D721Med (cell line): ENCODE measurements around the gene ERC2.
A peak's percentile ranks its signal among the peaks of the same experiment; 100 is the strongest.

ENCODE experiments used
- DNase-seq: peaks from one replicate; pipeline ENCODE4 v3.0.0; 2011; ENCODE audit warnings: low spot score; ENCODE audit not compliant: insufficient read length
- FAIRE-seq: peaks from 2 replicates; lab custom pipeline; 2011; peaks lifted over from hg19 to GRCh38; lab: Jason Lieb, UNC
- TF ChIP-seq, protein P1 (sequence below): IDR thresholded peaks from 2 replicates; pipeline ENCODE4 v1.5.1; 2012; ENCODE audit warnings: mild to moderate bottlenecking, control low read depth; ENCODE audit not compliant: insufficient read depth; ENCODE audit errors: missing control alignments

Gene ERC2

DNA sequence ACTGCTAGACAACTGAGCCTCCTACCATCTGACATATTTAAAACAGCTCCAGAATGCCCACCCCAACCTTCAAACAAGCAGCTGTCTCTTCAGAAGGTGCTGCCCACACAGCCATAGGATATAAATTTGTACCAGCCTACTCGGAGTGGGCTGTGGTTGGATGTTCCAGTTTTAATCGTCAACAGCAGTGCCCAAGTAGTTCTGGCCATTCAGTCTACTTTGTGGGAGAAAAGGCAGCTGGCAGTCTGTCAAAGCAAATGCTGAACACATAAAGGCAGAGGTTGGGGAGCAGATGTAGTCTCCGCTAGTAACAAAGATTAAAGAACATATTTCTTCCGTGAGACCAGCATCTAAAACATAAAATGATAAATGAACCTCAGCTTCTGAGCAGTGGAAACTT lies 15.9 kb upstream of the ERC2 start:
- DNase-seq (no peak), FAIRE-seq (no peak)
- TF ChIP-seq, protein P1, sequence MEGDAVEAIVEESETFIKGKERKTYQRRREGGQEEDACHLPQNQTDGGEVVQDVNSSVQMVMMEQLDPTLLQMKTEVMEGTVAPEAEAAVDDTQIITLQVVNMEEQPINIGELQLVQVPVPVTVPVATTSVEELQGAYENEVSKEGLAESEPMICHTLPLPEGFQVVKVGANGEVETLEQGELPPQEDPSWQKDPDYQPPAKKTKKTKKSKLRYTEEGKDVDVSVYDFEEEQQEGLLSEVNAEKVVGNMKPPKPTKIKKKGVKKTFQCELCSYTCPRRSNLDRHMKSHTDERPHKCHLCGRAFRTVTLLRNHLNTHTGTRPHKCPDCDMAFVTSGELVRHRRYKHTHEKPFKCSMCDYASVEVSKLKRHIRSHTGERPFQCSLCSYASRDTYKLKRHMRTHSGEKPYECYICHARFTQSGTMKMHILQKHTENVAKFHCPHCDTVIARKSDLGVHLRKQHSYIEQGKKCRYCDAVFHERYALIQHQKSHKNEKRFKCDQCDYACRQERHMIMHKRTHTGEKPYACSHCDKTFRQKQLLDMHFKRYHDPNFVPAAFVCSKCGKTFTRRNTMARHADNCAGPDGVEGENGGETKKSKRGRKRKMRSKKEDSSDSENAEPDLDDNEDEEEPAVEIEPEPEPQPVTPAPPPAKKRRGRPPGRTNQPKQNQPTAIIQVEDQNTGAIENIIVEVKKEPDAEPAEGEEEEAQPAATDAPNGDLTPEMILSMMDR, result no peak

DNA sequence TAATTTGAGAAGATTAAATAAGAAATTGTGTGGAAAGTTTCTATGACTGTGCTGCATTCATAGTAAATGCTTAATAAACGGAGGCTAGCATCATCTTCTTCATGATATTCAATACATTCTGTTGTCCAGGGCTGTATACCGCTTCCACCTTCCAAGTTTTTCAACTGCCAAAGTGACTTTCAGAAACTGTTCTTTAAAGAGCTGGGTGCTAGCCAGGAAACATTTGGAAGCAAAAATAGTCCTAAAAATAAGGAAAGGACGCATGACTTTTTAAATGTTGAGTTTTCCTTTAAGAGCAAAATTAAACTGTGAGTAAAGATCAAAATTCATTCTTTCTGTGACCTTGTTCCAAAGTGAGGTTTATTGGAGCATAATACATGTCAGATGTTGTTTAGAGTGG lies 9.4 kb upstream of the ERC2 start:
- TF ChIP-seq, protein P1, result no peak
- DNase-seq (no peak), FAIRE-seq (no peak)

DNA sequence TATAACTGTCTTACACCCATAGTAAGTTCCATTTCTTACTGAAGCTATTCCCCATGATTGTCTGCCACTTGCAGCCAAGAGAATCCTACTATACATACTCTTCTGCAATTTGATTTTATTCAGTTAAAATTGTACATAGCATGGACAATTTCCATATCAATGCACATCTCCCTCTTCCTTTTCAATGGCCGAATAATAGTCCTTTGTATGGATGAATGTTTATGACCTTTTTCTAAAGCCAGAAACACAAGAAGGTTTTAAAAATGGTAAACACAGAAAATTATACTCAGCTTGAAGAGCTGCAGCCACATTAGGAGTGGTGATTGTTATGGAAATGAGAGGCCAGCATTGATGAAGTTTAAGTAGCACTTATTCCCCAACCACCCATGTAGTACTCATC lies 8.5 kb upstream of the ERC2 start:
- DNase-seq (no peak), FAIRE-seq (no peak)
- TF ChIP-seq, protein P1, result no peak

DNA sequence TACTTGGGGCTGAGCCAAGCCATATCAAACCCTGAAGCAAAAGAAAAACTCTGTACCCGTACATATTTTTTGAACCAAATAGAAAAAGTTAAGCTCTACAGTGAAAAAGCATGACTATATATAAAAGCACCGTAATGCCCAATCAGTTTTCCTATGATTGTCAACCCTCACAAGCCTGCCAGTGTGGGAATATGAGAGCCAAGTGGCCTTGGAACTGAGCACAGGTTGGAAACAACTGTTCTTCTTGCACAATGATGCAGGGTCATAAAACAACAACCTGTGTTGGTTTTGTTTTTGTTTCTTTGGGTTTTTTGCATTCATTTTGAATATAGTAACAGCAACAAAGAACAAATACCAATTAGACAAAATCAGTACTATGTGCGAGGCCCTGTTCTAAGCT lies 3.5 kb upstream of the ERC2 start:
- FAIRE-seq, result no peak
- TF ChIP-seq, protein P1, result no peak
- no peak for DNase-seq

DNA sequence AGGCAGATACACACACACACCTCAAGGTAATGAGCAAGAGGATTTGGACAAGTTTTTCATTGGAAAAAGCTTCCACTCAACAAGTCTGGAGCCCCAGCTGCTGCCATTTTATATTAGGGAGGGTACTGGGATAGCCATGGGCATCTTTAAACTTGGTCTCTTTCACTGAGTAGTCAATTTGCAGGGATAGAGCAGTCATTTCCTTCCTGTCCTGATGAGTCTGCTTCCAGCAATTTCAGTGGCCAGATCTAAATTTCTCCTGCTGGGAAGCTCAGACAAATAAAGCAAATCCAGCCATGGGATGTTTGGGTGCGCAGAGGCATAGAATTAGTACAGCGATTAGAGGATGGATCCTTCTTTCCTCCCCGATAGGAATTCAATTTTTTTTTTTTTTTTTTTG lies 874 bp upstream of the ERC2 start:
- no peak for FAIRE-seq
- TF ChIP-seq, protein P1, result no peak
- DNase-seq, result no peak

DNA sequence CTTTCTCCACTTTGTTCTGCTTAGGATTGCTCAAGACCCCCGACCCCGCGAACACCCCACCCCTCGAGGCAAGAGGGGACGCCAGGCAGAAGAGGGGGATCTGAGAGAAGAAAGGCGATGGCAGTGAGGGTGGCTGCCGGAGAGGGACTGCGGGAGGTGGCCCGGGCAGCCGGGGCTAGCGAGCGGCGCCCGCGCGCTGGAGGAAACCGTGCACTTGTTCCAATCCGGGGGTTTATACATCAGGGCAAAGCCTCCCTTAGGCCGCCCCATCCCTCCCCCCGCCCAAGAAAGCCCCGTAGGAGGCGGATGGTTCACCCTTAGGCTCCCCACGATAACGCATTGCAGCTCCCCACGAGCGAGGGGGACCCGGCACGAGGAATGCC lies 475 bp downstream of the ERC2 start:
- TF ChIP-seq, protein P1, result no peak
- DNase-seq (no peak), FAIRE-seq (no peak)

DNA sequence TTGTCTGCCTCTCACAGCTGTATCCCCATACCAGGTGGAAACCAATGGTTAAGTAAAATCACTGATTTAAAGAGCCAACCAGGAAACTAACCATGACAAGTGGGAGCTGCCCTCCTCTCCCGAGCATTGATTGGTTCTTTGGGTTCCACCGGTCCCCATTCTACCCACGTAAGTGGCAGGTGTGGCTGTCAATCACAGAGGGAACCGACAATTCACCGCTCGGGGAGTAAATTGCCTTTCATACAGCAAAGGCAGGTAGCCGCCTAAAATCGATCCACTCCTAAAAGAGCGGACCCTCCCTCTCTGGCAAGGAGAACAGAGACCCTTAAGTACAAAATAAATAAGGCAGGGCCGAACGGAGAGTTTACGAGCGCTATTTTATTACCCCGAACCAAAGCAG lies 1.2 kb downstream of the ERC2 start:
- FAIRE-seq (peak; percentile 83), DNase-seq (peak; percentile 56)

More for the DNA sequence above, 1.2 kb downstream of the ERC2 start:
- TF ChIP-seq, protein P1, result no peak
